ENCODE data around the gene FCMR.

Gene FCMR, protein sequence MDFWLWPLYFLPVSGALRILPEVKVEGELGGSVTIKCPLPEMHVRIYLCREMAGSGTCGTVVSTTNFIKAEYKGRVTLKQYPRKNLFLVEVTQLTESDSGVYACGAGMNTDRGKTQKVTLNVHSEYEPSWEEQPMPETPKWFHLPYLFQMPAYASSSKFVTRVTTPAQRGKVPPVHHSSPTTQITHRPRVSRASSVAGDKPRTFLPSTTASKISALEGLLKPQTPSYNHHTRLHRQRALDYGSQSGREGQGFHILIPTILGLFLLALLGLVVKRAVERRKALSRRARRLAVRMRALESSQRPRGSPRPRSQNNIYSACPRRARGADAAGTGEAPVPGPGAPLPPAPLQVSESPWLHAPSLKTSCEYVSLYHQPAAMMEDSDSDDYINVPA

GRCh38 chr1:206921772-206922265 is at the start of gene FCMR:
FCMR (minus strand) TSS chr1:206921941; CDS start chr1:206921854, 87 bp downstream.
- peak; percentile 72 for DNase-seq

- no peak for DNase-seq
Measured at GRCh38 chr1:206971029-206971655, 49.4 kb upstream of the FCMR start.

DNA sequence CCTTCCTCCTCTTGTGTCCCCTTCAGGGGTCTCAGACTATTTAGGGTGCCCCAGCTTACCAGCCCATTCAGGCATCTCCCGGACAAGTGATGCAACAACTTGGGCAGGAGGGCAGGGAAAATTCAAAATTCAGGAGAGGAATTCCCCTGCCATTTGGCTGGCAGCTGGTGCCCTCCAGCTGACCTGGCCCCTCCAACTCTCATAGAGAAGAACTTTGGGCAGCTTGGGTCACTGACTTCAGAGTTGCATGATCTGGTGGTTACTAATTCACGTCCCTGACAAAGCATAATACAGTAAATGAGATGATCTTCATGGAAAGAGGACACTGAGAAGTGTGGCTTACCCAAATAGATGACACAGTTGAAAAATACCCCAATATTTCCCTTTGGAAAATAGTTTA is 48.7 kb upstream of the FCMR start, which contains the start of gene FCAMR:
FCAMR (minus strand) TSS at position 15 of the 400 bp plus-strand sequence. CDS start 335 bp downstream, outside the sequence.
- no peak for DNase-seq

- no peak for DNase-seq
Measured at GRCh38 chr1:206969090-206969489, 47.3 kb upstream of the FCMR start.

DNA sequence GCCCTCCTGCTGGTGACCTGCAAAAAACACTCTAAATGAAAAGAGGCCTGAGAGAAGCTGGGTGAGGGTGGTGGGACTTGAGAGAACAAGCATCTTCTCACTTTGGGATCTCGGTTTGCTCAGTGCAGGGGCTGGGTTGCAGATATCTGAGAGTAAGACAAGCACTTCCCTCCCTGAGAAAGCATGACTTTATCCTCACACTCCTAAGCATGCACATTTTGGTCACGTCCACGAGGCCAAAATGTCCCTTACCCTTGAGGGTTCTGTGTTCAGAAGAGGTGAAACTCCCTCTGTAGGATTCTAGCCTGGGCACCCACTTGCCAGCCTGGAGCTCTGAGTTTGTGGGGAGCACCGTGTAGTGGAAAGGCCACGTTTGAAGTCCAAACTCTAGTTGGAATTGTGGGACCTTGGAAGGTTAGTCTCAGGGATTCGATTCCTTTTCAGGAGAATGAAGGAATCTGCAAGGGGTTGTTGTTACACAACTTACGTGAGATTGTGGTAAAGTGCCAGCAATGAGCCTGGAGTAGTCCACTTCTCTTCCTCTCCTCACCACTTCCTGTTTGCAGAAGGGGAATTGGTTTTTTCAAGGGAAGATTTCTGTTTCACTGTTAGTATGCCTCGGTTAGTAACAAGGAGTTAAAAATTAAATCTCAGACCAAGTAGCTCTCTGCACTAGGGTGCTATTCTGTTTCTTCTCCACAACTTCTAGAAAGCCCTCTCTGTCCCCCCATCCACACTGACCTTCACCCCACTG is 45.5 kb upstream of the FCMR start:
- peak; percentile 53 for DNase-seq

DNA sequence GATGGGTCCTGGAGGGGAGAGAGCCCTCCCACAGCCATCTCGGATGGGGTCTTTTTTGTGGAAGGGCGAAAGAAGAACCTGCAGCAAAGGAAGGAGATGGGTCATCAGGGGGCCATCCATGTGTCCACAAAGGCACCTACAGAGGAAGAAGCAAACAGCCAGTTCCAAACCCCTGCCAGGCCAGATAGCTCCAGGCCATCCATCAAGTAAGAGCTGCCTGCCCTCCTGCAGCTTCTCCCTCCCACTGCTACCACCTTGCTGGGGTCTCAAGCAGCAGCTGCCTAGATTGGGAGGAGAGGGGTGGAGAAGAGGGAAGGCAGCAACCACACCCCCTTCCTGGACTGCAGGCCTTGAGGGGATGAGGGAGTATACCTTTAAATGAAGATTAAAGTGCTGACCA is 44.0 kb upstream of the FCMR start:
- no peak for DNase-seq

- no peak for DNase-seq
Measured at GRCh38 chr1:206963740-206964139, 42.0 kb upstream of the FCMR start.

GRCh38 chr1:206963119-206963712 is 41.5 kb upstream of the FCMR start:
- no peak for DNase-seq

- DNase-seq: no peak
Measured at GRCh38 chr1:206962272-206962671, 40.5 kb upstream of the FCMR start.

DNA sequence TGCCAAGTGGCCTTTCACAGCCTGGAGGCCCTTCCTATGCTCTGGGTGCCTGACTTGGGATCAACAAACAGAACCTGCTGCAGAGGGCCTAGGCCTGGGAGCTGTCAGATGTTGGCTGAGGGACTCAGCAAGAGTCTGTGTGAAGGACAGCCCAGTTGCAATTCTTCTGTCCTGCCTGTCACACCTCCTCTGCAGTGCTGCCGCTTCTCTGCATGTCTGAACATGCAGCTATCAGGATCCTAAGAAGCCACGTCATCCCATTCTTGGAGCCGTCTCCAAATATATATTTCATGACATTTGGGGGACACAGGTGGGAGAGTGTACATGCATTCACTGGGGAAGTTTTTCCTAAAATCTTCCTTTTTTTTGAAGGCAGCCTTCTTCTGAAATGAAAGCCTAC is 39.9 kb upstream of the FCMR start:
- DNase-seq: no peak

- DNase-seq: no peak
Measured at GRCh38 chr1:206960676-206961386, 39.1 kb upstream of the FCMR start.

GRCh38 chr1:206958144-206958543 is 36.4 kb upstream of the FCMR start:
- no peak for DNase-seq

DNA sequence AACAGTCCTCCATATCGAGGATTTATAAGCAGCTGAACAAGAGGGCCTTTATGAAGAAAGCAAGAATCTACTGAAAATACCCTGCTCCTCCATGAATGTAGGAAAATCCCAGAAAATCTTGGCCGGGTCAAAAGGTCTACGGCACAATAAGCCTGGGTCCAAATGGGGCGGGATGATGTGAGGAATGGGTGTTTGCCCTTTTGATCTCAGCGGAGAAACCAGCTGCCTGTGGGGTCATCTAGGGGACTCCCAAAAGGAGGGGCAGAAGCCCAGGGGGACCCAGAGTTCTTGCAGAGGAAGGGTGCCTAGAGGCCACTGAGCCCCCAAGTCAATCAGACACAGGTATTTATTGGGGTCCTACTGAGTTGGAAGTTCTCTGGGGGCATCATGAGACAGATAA is 35.9 kb upstream of the FCMR start:
- DNase-seq: no peak

DNA sequence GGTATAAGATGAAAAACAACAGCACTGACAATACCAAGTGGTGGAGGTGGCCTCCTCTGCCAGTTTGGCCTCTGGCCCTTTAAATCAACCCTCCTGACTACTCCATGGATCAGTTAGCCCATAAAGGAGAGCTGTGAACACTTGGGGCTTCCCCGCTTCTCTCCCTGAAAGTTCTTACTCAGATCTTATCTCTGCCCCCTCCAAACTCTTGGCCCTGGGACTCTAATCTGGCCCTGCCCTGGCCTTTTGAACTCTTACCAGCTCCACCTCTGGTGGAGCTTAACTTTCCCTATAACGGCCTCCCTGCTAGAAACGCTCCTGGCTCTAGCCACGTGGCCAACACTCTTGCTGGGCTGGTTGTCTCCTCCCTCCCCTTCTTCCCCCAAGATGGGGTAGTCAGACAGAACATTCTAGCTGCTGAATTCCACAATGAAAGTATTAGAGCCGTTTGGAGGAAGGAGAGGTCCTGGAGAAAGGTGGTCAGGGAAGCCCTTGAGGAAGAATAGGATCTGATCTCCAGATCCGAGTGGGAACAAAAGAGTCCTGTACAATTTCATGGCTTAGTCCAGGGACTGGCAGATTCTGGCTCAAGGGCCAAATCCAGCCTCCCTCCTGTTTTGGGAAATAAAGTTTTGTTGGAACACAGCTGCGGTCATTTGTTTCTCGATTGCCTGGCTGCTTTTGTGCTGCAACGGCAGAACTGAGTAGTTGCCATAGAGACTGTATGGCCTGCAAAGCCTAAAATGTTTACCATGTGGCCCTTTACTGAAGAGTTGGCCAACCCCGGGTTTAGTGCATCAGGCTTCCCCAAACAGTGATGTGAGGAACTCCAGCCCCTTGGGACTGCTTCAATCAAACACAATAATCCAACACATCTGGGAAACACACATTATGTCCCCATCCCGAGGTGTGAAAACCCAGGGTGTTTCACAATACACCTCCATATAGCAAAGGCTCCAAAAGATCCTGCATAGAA is 34.0 kb upstream of the FCMR start:
- DNase-seq: peak; percentile 34

- DNase-seq: no peak
Measured at GRCh38 chr1:206954459-206955342, 33.0 kb upstream of the FCMR start.

GRCh38 chr1:206953626-206954025 is 31.9 kb upstream of the FCMR start:
- no peak for DNase-seq

DNA sequence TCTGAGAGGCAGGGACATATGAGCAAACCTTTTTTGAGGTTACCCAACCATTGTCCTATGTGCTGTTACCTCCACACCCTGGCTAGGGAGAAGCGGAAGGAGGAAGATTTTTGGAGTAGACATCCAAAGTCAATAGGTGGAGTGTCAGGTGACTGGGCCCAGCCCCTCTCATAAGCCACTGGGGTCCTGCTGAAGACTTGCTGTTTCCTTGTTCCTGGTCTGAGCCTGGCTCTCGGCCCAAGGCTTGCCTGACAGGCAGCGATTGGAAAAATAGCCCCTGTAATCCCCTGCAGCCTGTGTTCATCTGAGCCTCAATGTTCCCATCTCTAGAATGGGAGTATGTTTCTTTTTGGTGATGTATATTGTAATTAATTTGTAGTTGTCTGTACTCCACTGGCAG is 31.4 kb upstream of the FCMR start:
- no peak for DNase-seq

DNA sequence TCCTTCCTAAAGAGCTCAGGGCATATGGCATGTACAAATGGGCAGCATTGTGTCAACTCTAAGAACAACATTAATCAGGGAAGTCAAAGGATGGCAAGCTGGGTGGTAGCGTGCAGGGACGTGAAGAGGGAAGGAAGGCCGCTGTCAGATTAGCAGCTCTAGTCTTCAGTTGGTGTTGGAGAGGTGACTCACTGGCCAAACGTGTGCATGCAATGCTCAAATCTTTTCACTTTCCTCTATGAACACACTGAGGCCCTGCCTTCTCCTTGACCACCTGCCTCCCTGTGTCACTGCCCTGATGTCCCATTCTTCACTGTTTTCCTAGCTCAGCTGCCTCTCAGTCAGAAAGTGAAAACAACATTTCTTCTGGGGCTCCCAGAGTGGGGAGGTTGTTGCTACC is 30.4 kb upstream of the FCMR start:
- no peak for DNase-seq

GRCh38 chr1:206951318-206952100 is 29.8 kb upstream of the FCMR start:
- DNase-seq: no peak
